Lower leg skin (tissue), 3 donors: ENCODE results near the gene SORL1.

Experiments
- POLR2A ChIP-seq, 2 donors: fragments of 450-650 bp; IDR thresholded peaks; one replicate each; pipeline ENCODE4 v1.6.1; 2016 to 2017; ENCODE audit warnings: antibody characterized with exemption in 2 of 2, mild to moderate bottlenecking in 1 of 2, moderate library complexity in 1 of 2
- TF ChIP-seq, protein P1 (sequence below), 3 donors: fragments of 450-650 bp; IDR thresholded peaks; one replicate each; pipeline ENCODE4 v1.5.1; 2016; ENCODE audit warnings: antibody characterized with exemption in 3 of 3, mild to moderate bottlenecking in 3 of 3, moderate library complexity in 2 of 3

GRCh38 chr11:121556937-121557336, 104.8 kb downstream of the SORL1 start:
- TF ChIP-seq, protein P1, sequence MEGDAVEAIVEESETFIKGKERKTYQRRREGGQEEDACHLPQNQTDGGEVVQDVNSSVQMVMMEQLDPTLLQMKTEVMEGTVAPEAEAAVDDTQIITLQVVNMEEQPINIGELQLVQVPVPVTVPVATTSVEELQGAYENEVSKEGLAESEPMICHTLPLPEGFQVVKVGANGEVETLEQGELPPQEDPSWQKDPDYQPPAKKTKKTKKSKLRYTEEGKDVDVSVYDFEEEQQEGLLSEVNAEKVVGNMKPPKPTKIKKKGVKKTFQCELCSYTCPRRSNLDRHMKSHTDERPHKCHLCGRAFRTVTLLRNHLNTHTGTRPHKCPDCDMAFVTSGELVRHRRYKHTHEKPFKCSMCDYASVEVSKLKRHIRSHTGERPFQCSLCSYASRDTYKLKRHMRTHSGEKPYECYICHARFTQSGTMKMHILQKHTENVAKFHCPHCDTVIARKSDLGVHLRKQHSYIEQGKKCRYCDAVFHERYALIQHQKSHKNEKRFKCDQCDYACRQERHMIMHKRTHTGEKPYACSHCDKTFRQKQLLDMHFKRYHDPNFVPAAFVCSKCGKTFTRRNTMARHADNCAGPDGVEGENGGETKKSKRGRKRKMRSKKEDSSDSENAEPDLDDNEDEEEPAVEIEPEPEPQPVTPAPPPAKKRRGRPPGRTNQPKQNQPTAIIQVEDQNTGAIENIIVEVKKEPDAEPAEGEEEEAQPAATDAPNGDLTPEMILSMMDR (IDR thresholded peaks at IDR 0.05), result no peak
- TF ChIP-seq POLR2A (IDR thresholded peaks at IDR 0.05), result no peak
